Left ventricle myocardium inferior (tissue), 1 donor: ENCODE measurements around the gene ELMO1. TPM values are rescaled to one million over a fixed set of nuclear protein-coding genes. Genes with fewer than 3 reads are reported as not detected.

Source experiments
- DNase-seq: peaks from one replicate; pipeline ENCODE4 v3.0.0-alpha.2; 2020
- H3K27ac ChIP-seq: fragments of 200-600 bp; replicated peaks from 2 replicates; pipeline ENCODE4 v1.8.0; 2021
- H3K27me3 ChIP-seq: fragments of 200-600 bp; 2 replicates; pipeline ENCODE4 v1.8.0; 2021; ENCODE audit warnings: low read depth
- H3K36me3 ChIP-seq: fragments of 200-600 bp; 2 replicates; pipeline ENCODE4 v1.8.0; 2021
- H3K4me1 ChIP-seq: fragments of 200-600 bp; 2 replicates; pipeline ENCODE4 v1.8.0; 2021
- H3K4me3 ChIP-seq: fragments of 200-600 bp; 2 replicates; pipeline ENCODE4 v1.8.0; 2021; ENCODE audit warnings: mild to moderate bottlenecking, moderate library complexity
- H3K9me3 ChIP-seq: fragments of 200-600 bp; replicated peaks from 2 replicates; pipeline ENCODE4 v1.8.0; 2021
- CTCF ChIP-seq: fragments of 200-600 bp; IDR thresholded peaks from 2 replicates; pipeline ENCODE4 v1.8.0; 2021; ENCODE audit warnings: antibody characterized with exemption, mild to moderate bottlenecking, borderline replicate concordance
- intact Hi-C: fragments of 100-400 bp; cut with micrococcal nuclease; formaldehyde crosslinking; loops from one replicate; pipeline ENCODE4 v1.11.0; 2022
- total RNA-seq: library from RNA; stranded (reverse); fragmentation: NEBNext Ultra II Directional; extraction: Animal tissue kit (Norgen Biotek cat#: 25700); gene quantifications from one replicate; pipeline ENCODE4 v1.2.1, GENCODE V29; 2021
- donor health status: DM: no; HTN: yes; CAD: no; lungs with severe emphysema.

ELMO1 gene
- total RNA-seq, 1 donor from 2014 or later: 10.0 TPM

GRCh38 chr7:37427276-37427940, 21.3 kb downstream of the ELMO1 start:
- DNase-seq: no peak
- no peak overlapping the region for H3K27ac ChIP-seq
- no peaks in the 10 kb centered on the region for H3K9me3 ChIP-seq
- peaks cover 34% of the 10 kb centered on the region for H3K4me1 ChIP-seq
- no peaks in the 10 kb centered on the region for H3K36me3 ChIP-seq
- no peaks in the 10 kb centered on the region for H3K27me3 ChIP-seq
- no peak overlapping the region for H3K4me3 ChIP-seq
- no peak for TF ChIP-seq CTCF
- intact Hi-C loops: no loop called here

- no peaks in the 10 kb centered on the region for H3K27me3 ChIP-seq
- TF ChIP-seq CTCF: no peak
- DNase-seq: no peak
- H3K4me1 ChIP-seq: peaks cover 38% of the 10 kb centered on the region
- intact Hi-C loops: no loop called here
- no peaks in the 10 kb centered on the region for H3K36me3 ChIP-seq
- no peak overlapping the region for H3K4me3 ChIP-seq
- no peaks in the 10 kb centered on the region for H3K9me3 ChIP-seq
- no peak overlapping the region for H3K27ac ChIP-seq
Measured at GRCh38 chr7:37425498-37425897, 23.2 kb downstream of the ELMO1 start.

GRCh38 chr7:37424995-37425394, 23.7 kb downstream of the ELMO1 start:
- H3K27ac ChIP-seq: no peak overlapping the region
- no peaks in the 10 kb centered on the region for H3K27me3 ChIP-seq
- H3K4me3 ChIP-seq: no peak overlapping the region
- intact Hi-C loops: no loop called here
- H3K36me3 ChIP-seq: no peaks in the 10 kb centered on the region
- H3K4me1 ChIP-seq: peaks cover 38% of the 10 kb centered on the region
- TF ChIP-seq CTCF: no peak
- no peak for DNase-seq
- H3K9me3 ChIP-seq: no peaks in the 10 kb centered on the region

GRCh38 chr7:37424521-37424920, 24.1 kb downstream of the ELMO1 start:
- Histone ChIP-seq H3K4me1 (peaks cover 39% of the 10 kb centered on the region), H3K27ac (no peak overlapping the region), H3K36me3 (no peaks in the 10 kb centered on the region), H3K4me3 (no peak overlapping the region), H3K9me3 (no peaks in the 10 kb centered on the region), H3K27me3 (no peaks in the 10 kb centered on the region)
- DNase-seq: no peak
- no peak for TF ChIP-seq CTCF
- intact Hi-C loops: no loop called here

- intact Hi-C loops: no loop called here
- no peak for DNase-seq
- Histone ChIP-seq H3K27ac (peak overlapping the region; percentile 64), H3K9me3 (no peaks in the 10 kb centered on the region), H3K27me3 (no peaks in the 10 kb centered on the region), H3K36me3 (no peaks in the 10 kb centered on the region), H3K4me1 (peaks cover 35% of the 10 kb centered on the region), H3K4me3 (no peak overlapping the region)
- no peak for TF ChIP-seq CTCF
Measured at GRCh38 chr7:37421861-37422500, 26.7 kb downstream of the ELMO1 start.
